ENCODE measurements around the gene UGT1A4.
"Not testable (repeated sequence)": the region's sequence is repeated elsewhere in the genome, so short reads cannot be mapped to it uniquely, and the experiment has no call there.

The UGT1A4 gene

DNA sequence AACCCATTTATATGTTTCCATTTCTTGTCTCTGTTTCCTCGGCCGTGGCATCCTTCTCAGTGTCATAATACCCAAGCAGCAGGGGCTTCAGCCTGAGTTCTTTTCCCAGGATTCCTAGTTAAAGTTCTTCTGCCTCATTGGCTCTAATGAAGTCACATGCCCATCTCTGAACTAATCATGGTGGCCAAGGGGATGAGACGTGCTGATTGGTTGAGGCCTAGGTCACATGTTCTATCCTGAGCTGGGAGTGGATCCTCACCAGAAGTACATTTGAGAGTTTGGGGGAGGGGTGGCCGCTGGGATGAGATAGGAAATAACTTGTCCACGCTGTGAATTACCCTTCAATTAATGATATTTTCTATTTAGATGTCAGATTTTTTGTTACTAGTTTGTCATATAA lies 9.6 kb upstream of the UGT1A4 start:
- peaks cover 0 to 3% (median 1%) of the 10 kb centered on the region in 11 experiments; a peak in 7 of 22 replicates for H3K9me3 ChIP-seq (replicated peaks in 1 of 11)
- H4K20me1 ChIP-seq = no peaks in the 10 kb centered on the region
- H3K4me1 ChIP-seq = no peaks in the 10 kb centered on the region
- H3K4me3 ChIP-seq = no peak overlapping the region
- no peak overlapping the region for H3K27ac ChIP-seq
- TF ChIP-seq Cebpa-rat (IDR thresholded peaks at IDR 0.05) = no peak
- H3K4me2 ChIP-seq = no peak overlapping the region
- H3K9ac ChIP-seq = no peak overlapping the region
- no peaks in the 10 kb centered on the region for H3K27me3 ChIP-seq
- H3K36me3 ChIP-seq = no peaks in the 10 kb centered on the region

DNA sequence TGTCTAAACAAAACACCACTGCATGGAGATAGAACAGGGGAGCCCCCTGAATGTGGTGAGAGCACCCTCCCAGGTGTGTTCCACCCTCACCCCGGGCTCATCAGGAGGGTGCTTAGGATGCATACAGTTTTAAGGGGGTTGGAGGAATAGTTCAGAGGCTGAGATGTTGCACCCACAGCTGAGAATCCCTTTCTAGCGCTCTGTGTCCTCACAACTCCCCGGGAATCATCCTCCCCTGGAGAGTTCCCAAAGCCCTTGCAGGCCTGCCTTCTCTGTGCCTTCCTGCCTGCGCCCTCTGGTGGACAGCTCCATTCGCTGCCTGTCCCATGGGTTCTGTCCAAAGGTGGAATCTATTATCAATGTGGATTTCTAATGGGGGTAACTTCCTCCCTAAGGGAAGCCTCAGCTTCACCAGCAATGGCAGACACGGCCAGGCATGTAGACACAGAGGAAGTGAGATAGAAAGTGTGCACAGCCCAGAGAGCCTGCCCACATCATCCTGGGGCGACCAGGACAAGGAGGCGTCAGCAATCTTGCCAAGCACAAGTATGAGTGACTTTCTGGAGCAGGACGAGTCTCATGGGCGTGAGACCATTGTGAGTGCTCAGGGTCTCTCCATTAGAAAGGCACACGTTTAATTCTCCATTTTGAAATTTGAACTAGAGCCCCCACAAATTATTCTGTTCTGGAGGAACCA lies 7.1 kb upstream of the UGT1A4 start:
- no peaks in the 10 kb centered on the region for H3K9me3 ChIP-seq (replicated peaks in 1 of 11)
- no peak overlapping the region for H3K27ac ChIP-seq
- no peak overlapping the region for H3K4me3 ChIP-seq
- H4K20me1 ChIP-seq = no peaks in the 10 kb centered on the region
- no peaks in the 10 kb centered on the region for H3K4me1 ChIP-seq
- no peak overlapping the region for H3K4me2 ChIP-seq
- H3K27me3 ChIP-seq = no peaks in the 10 kb centered on the region
- H3K9ac ChIP-seq = no peak overlapping the region
- H3K36me3 ChIP-seq = no peaks in the 10 kb centered on the region
- TF ChIP-seq Cebpa-rat (IDR thresholded peaks at IDR 0.05) = no peak

DNA sequence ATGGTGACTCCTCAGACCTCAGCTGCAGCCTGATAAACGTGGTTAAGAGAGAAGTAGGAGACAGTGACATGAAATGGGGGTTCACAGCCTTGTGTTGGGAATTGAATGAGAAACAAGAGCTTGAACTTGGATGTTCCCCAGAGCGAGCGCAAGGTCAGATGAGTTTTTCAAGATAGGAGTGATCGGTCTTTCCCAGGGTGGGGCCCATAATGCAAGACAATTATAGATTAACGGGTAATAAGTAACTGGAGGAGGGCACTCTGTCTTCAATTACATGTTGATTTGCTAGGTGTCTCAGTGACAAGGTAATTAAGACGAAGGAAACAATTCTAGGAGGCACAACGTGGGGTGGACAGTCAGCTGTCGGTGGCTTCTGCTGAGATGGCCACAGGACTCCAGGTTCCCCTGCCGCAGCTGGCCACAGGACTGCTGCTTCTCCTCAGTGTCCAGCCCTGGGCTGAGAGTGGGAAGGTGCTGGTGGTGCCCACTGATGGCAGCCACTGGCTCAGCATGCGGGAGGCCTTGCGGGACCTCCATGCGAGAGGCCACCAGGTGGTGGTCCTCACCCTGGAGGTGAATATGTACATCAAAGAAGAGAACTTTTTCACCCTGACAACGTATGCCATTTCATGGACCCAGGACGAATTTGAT lies 5.8 kb upstream of the UGT1A4 start, which contains the start of gene UGT1A5:
Gene UGT1A5, plus strand, starts transcription at position 297 of the 651 bp plus-strand sequence. Its CDS starts 85 bp downstream, at position 382.
- no peaks in the 10 kb centered on the region for H3K36me3 ChIP-seq
- no peaks in the 10 kb centered on the region for H3K27me3 ChIP-seq
- no peaks in the 10 kb centered on the region for H4K20me1 ChIP-seq
- no peak within 1 kb of the TSS for H3K4me2 ChIP-seq
- H3K4me3 ChIP-seq = no peak within 1 kb of the TSS
- H3K9me3 ChIP-seq (replicated peaks in 1 of 11) = no peaks in the 10 kb centered on the region
- no peak within 1 kb of the TSS for H3K27ac ChIP-seq
- no peak for TF ChIP-seq Cebpa-rat (IDR thresholded peaks at IDR 0.05)
- no peak within 1 kb of the TSS for H3K9ac ChIP-seq
- no peaks in the 10 kb centered on the region for H3K4me1 ChIP-seq

DNA sequence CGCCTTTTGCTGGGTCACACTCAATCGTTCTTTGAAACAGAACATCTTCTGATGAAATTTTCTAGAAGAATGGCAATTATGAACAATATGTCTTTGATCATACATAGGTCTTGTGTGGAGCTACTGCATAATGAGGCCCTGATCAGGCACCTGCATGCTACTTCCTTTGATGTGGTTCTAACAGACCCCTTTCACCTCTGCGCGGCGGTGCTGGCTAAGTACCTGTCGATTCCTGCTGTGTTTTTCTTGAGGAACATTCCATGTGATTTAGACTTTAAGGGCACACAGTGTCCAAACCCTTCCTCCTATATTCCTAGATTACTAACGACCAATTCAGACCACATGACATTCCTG lies 5.3 kb upstream of the UGT1A4 start:
- H3K9me3 ChIP-seq (replicated peaks in 1 of 11) = no peaks in the 10 kb centered on the region
- no peaks in the 10 kb centered on the region for H4K20me1 ChIP-seq
- TF ChIP-seq Cebpa-rat (IDR thresholded peaks at IDR 0.05) = no peak
- no peaks in the 10 kb centered on the region for H3K27me3 ChIP-seq
- no peak overlapping the region for H3K4me2 ChIP-seq
- H3K4me3 ChIP-seq = no peak overlapping the region
- no peak overlapping the region for H3K9ac ChIP-seq
- no peak overlapping the region for H3K27ac ChIP-seq
- no peaks in the 10 kb centered on the region for H3K36me3 ChIP-seq
- H3K4me1 ChIP-seq = no peaks in the 10 kb centered on the region

DNA sequence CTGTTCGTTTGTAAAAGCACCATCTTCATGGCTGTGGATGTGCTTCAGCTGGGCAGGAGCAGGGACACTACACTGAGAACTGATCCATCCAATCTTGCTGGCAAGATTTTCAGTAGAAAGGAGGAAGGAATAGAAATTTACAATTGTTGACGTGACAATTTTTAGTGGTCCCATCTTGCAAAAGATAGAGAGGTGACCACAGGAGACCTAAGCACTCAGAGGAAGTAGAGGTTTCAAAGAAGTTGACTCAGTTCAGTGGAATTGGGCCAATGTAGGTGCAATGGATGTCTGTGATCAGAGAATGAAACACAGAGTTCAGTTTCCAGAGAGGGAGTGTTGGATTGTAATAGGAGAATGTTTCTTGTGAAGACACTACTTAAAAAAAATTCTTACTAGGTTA lies 4.4 kb upstream of the UGT1A4 start:
- no peaks in the 10 kb centered on the region for H3K36me3 ChIP-seq
- H3K27me3 ChIP-seq = no peaks in the 10 kb centered on the region
- no peak overlapping the region for H3K4me3 ChIP-seq
- TF ChIP-seq Cebpa-rat (IDR thresholded peaks at IDR 0.05) = no peak
- H3K9ac ChIP-seq = no peak overlapping the region
- H3K4me2 ChIP-seq = no peak overlapping the region
- H3K27ac ChIP-seq = no peak overlapping the region
- H4K20me1 ChIP-seq = no peaks in the 10 kb centered on the region
- no peaks in the 10 kb centered on the region for H3K4me1 ChIP-seq
- H3K9me3 ChIP-seq (replicated peaks in 1 of 11) = no peaks in the 10 kb centered on the region

DNA sequence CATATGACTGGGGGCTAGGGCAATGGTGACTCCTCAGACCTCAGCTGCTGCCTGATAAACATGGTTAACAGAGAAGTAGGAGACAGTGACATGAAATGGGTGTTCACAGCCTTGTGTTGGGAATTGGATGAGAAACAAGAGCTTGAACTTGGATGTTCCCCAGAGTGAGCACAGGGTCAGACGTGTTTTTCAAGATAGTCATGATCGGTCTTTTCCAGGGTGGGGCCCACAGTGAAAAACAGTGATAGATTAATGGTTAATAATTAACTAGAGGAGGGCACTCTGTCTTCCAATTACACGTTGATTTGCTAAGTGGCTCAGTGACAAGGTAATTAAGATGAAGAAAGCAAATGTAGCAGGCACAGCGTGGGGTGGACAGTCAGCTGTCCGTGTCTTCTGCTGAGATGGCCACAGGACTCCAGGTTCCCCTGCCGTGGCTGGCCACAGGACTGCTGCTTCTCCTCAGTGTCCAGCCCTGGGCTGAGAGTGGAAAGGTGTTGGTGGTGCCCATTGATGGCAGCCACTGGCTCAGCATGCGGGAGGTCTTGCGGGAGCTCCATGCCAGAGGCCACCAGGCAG lies 10.3 kb downstream of the UGT1A4 start, which contains the start of gene UGT1A3:
Gene UGT1A3, plus strand, starts transcription at position 320 of the 579 bp plus-strand sequence. Its CDS starts 85 bp downstream, at position 405.
- Histone ChIP-seq H3K4me2 (no peak within 1 kb of the TSS), H3K27ac (no peak within 1 kb of the TSS)
- TF ChIP-seq Cebpa-rat (IDR thresholded peaks at IDR 0.05) = no peak

DNA sequence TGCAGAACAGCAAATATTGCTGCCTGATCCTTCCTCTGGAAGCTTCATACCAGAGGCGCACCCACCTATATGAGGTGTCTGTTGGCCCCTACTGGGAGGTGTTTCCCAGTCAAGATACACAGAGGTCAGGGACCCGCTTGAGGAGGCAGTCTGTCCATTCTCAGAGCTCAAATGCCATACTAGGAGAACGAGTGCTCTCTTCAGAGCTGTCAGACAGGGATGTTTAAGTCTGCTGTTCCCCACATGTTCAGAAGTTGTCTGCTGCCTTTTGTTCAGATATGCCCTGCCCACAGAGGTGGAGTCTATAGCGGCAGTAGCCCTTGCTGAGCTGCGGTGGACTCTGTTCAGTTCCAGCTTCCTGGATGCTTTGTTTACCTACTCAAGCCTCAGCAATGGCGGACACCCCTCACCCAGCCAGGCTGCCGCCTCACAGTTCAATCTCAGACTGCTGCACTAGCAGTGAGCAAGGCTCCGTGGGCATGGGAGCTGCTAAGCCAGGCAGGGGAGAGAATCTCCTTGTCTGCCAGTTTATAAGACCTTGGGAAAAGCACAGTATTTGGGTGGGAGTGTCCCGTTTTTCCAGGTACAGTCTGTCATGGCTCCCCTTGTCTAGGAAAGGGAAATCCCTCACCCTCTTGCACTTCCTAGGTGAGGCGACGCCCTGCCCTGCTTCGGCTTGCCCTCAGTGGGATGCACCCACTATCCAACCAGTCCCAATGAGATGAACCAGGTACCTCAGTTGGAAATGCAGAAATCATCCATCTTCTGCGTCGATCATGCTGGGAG lies 18.5 kb downstream of the UGT1A4 start:
- H3K9me3 ChIP-seq (replicated peaks in 1 of 11) = peaks cover 0 to 14% (median 0%) of the 10 kb centered on the region in 11 experiments; a peak in 5 of 22 replicates
- not testable (repeated sequence) for H3K36me3 ChIP-seq, H3K4me1 ChIP-seq, H3K27ac ChIP-seq, H4K20me1 ChIP-seq, H3K27me3 ChIP-seq, H3K4me2 ChIP-seq, H3K9ac ChIP-seq, H3K4me3 ChIP-seq

More for the DNA sequence above, 10.3 kb downstream of the UGT1A4 start, which contains the start of gene UGT1A3:
- Histone ChIP-seq H3K4me3 (no peak within 1 kb of the TSS), H3K36me3 (no peaks in the 10 kb centered on the region), H3K27me3 (no peaks in the 10 kb centered on the region), H3K4me1 (no peaks in the 10 kb centered on the region), H3K9ac (no peak within 1 kb of the TSS), H3K9me3 (replicated peaks in 1 of 11) (peaks cover 0 to 4% (median 0%) of the 10 kb centered on the region in 11 experiments; a peak in 2 of 22 replicates), H4K20me1 (no peaks in the 10 kb centered on the region)

DNA sequence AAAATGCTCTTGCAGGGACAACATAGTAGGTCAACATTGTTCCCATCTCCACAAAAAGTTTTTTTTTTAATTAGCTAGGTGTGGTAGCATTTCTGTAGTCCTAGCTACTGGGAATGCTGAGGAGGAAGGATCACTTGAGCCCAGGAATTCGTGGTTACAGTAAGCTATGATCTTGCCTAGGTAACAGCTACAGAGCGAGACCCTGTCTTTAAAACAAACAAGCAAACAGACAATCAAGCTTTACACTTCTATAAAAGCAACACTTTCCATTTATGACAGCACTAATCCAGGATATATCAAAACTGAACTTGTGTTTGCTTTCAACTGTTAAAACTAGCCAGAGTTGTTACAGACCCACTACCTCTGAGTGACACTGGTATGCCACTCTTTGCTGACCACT lies 22.3 kb downstream of the UGT1A4 start:
- Histone ChIP-seq H3K27ac (no peak overlapping the region), H4K20me1 (no peaks in the 10 kb centered on the region), H3K4me2 (no peak overlapping the region), H3K9me3 (replicated peaks in 1 of 11) (peaks cover 0 to 14% (median 5%) of the 10 kb centered on the region in 11 experiments; a peak in 7 of 22 replicates), H3K4me3 (no peak overlapping the region), H3K27me3 (no peaks in the 10 kb centered on the region), H3K4me1 (no peaks in the 10 kb centered on the region), H3K36me3 (no peaks in the 10 kb centered on the region), H3K9ac (no peak overlapping the region)
- TF ChIP-seq Cebpa-rat (IDR thresholded peaks at IDR 0.05) = no peak

All from BLaER1 treated with 17β-estradiol and CSF1 and Interleukin-3, amounts not matched to agents 10 nM and 100 nM (cell line).